Measurements from ENCODE around the gene MARCKS.
A peak's percentile ranks its signal among the peaks of the same experiment; 100 is the strongest.

MARCKS gene

GRCh38 chr6:113876695-113877094 lies 19.6 kb downstream of the MARCKS start:
- no peak overlapping the region for H4K91ac ChIP-seq (ENCODE audit: low read depth, low read length)

DNA sequence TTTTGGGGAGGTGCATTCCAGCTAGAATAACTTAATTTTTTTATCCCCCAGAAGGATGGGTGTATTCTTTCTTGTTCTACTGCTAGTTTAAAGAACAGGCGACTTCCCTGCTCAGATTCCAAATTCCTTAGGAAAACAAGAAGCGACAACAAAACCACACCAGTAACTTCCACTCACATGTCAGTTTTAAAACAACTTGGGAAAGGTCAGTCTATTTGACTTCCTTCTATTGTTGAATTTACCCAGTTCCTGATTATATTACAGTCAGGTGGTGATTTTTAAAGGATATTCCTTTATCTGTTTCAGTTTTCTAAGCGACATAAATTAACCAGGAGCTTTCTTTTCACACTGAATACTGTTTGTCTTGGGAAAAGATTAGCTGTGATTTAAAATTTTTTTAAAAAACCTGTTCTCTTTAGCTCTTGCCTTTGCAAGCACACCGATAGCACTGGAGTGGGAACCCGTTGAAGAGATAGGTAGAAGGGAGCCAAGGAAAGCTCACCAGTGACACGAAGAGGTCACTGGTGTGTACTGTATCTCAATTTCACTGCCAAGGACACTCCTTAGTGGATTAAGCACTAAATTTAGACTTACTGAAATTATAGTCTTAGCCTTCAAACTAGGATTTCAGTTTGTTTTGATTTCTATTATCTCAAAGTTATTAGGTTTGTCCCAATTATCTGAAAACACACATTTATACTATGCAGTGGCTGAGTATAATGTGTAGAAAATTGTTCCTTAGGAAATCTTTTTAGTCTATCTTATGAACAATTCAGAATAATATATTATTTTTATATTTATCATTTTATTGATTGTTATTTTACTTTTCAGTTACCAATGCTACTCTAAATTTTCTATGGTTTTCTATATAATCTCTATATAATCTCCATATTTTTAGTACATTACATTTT lies 22.3 kb downstream of the MARCKS start:
- Histone ChIP-seq H3K4me1 (ENCODE audit: control insufficient read depth in 1 of 2, insufficient read depth in 2 of 2, low read length in 2 of 2) (peaks cover 0 to 4% of the 10 kb centered on the region in 2 experiments), H3K27me3 (ENCODE audit: insufficient read depth, low read length) (no peaks in the 10 kb centered on the region), H3K23ac (ENCODE audit: low read length) (no peak overlapping the region), H3K14ac (ENCODE audit: low read length) (no peak overlapping the region), H2AK5ac (ENCODE audit: low read length) (no peak overlapping the region), H2BK12ac (ENCODE audit: low read length) (no peak overlapping the region), H3K79me2 (ENCODE audit: control insufficient read depth, insufficient read depth, low read length, poor library complexity) (no peaks in the 10 kb centered on the region), H3K9me3 (ENCODE audit: insufficient read depth, low read depth, low read length) (no peaks in the 10 kb centered on the region), H3K36me3 (ENCODE audit: control insufficient read depth in 1 of 2, insufficient read depth in 2 of 2, low read length in 2 of 2) (no peaks in the 10 kb centered on the region), H4K8ac (ENCODE audit: low read depth, low read length) (no peak overlapping the region), H3K4ac (ENCODE audit: low read depth, low read length) (no peak overlapping the region), H3K4me3 (ENCODE audit: low read depth, low read length) (no peak overlapping the region), H3K79me1 (ENCODE audit: low read length) (peaks cover 5% of the 10 kb centered on the region), H2BK120ac (ENCODE audit: insufficient read depth, low read length, poor library complexity) (no peak overlapping the region), H3K4me2 (ENCODE audit: low read length) (no peak overlapping the region), H3K18ac (ENCODE audit: low read length) (no peak overlapping the region), H2BK5ac (ENCODE audit: low read depth, low read length, poor library complexity) (no peak overlapping the region), H3K9ac (ENCODE audit: low read length) (no peak overlapping the region), H2AFZ (ENCODE audit: insufficient read depth, low read length, poor library complexity) (no peak overlapping the region), H4K91ac (ENCODE audit: low read depth, low read length) (no peak overlapping the region), H3K27ac (ENCODE audit: low read depth, low read length) (peak overlapping the region; percentile 53), H4K12ac (ENCODE audit: low read depth, low read length) (no peak overlapping the region)
- WGBS (ENCODE audit: extremely low coverage, insufficient coverage, insufficient read length), result no CpG with 5 or more reads among the region's 6 CpGs
- peak; percentile 44 to 69 for DNase-seq

More at GRCh38 chr6:113876695-113877094, 19.6 kb downstream of the MARCKS start:
- no peaks in the 10 kb centered on the region for H3K79me2 ChIP-seq (ENCODE audit: control insufficient read depth, insufficient read depth, low read length, poor library complexity)
- no peak overlapping the region for H3K4me3 ChIP-seq (ENCODE audit: low read depth, low read length)
- no peaks in the 10 kb centered on the region for H3K27me3 ChIP-seq (ENCODE audit: insufficient read depth, low read length)
- no peak overlapping the region for H3K4me2 ChIP-seq (ENCODE audit: low read length)
- H3K9ac ChIP-seq (ENCODE audit: low read length), result no peak overlapping the region
- no peak overlapping the region for H2AFZ ChIP-seq (ENCODE audit: insufficient read depth, low read length, poor library complexity)
- no CpG with 5 or more reads among the region's 1 CpG for WGBS (ENCODE audit: extremely low coverage, insufficient coverage, insufficient read length)
- H2AK5ac ChIP-seq (ENCODE audit: low read length), result no peak overlapping the region
- no peak for DNase-seq
- H2BK12ac ChIP-seq (ENCODE audit: low read length), result peak overlapping the region; percentile 46
- no peaks in the 10 kb centered on the region for H3K9me3 ChIP-seq (ENCODE audit: insufficient read depth, low read depth, low read length)
- H3K18ac ChIP-seq (ENCODE audit: low read length), result no peak overlapping the region
- peaks cover 5% of the 10 kb centered on the region for H3K79me1 ChIP-seq (ENCODE audit: low read length)
- H4K12ac ChIP-seq (ENCODE audit: low read depth, low read length), result no peak overlapping the region
- H3K4ac ChIP-seq (ENCODE audit: low read depth, low read length), result no peak overlapping the region
- no peak overlapping the region for H3K14ac ChIP-seq (ENCODE audit: low read length)
- H2BK120ac ChIP-seq (ENCODE audit: insufficient read depth, low read length, poor library complexity), result peak overlapping the region; percentile 1
- no peaks in the 10 kb centered on the region for H3K36me3 ChIP-seq (ENCODE audit: control insufficient read depth in 1 of 2, insufficient read depth in 2 of 2, low read length in 2 of 2)
- H2BK5ac ChIP-seq (ENCODE audit: low read depth, low read length, poor library complexity), result no peak overlapping the region
- H4K8ac ChIP-seq (ENCODE audit: low read depth, low read length), result no peak overlapping the region
- no peak overlapping the region for H3K23ac ChIP-seq (ENCODE audit: low read length)
- no peak overlapping the region for H3K27ac ChIP-seq (ENCODE audit: low read depth, low read length)
- H3K4me1 ChIP-seq (ENCODE audit: control insufficient read depth in 1 of 2, insufficient read depth in 2 of 2, low read length in 2 of 2), result peaks cover 0 to 4% of the 10 kb centered on the region in 2 experiments

DNA sequence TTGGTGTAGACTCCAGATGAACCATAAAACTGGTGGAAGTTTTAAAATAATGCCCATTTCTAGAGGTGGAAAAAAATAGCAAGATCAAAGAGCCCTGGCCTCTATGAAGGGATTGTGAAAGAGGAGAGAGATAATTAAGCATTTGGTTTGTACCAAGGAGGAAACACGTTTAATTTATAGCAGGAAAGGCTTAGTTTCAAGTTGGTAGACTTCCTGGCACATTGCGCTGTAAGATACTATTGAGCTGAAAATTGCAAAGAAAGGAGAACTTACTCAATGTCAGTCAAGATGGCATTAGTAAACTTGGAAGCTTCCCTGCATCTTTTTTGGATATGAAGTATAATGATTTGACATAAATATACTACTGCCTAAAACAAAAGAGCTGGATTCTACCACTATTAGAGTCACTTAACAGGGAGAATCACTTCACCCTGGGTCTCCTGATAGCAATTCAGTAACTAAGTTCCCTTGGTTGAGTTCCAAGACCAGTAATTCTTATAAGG lies 24.4 kb downstream of the MARCKS start:
- Histone ChIP-seq H3K27ac (ENCODE audit: low read depth, low read length) (no peak overlapping the region), H4K12ac (ENCODE audit: low read depth, low read length) (no peak overlapping the region), H4K91ac (ENCODE audit: low read depth, low read length) (no peak overlapping the region), H2BK12ac (ENCODE audit: low read length) (no peak overlapping the region), H2AK5ac (ENCODE audit: low read length) (no peak overlapping the region), H3K4ac (ENCODE audit: low read depth, low read length) (no peak overlapping the region), H2BK120ac (ENCODE audit: insufficient read depth, low read length, poor library complexity) (no peak overlapping the region), H3K79me1 (ENCODE audit: low read length) (peaks cover 5% of the 10 kb centered on the region), H2AFZ (ENCODE audit: insufficient read depth, low read length, poor library complexity) (no peak overlapping the region), H3K4me1 (ENCODE audit: control insufficient read depth in 1 of 2, insufficient read depth in 2 of 2, low read length in 2 of 2) (peaks cover 0 to 3% of the 10 kb centered on the region in 2 experiments), H2BK5ac (ENCODE audit: low read depth, low read length, poor library complexity) (no peak overlapping the region), H3K4me3 (ENCODE audit: low read depth, low read length) (no peak overlapping the region), H3K9ac (ENCODE audit: low read length) (no peak overlapping the region), H3K79me2 (ENCODE audit: control insufficient read depth, insufficient read depth, low read length, poor library complexity) (no peaks in the 10 kb centered on the region), H3K36me3 (ENCODE audit: control insufficient read depth in 1 of 2, insufficient read depth in 2 of 2, low read length in 2 of 2) (no peaks in the 10 kb centered on the region), H3K9me3 (ENCODE audit: insufficient read depth, low read depth, low read length) (no peaks in the 10 kb centered on the region), H3K18ac (ENCODE audit: low read length) (no peak overlapping the region), H3K23ac (ENCODE audit: low read length) (no peak overlapping the region), H3K14ac (ENCODE audit: low read length) (no peak overlapping the region), H4K8ac (ENCODE audit: low read depth, low read length) (no peak overlapping the region), H3K4me2 (ENCODE audit: low read length) (no peak overlapping the region), H3K27me3 (ENCODE audit: insufficient read depth, low read length) (no peaks in the 10 kb centered on the region)
- no peak for DNase-seq
- no CpG with 5 or more reads among the region's 2 CpGs for WGBS (ENCODE audit: extremely low coverage, insufficient coverage, insufficient read length)

DNA sequence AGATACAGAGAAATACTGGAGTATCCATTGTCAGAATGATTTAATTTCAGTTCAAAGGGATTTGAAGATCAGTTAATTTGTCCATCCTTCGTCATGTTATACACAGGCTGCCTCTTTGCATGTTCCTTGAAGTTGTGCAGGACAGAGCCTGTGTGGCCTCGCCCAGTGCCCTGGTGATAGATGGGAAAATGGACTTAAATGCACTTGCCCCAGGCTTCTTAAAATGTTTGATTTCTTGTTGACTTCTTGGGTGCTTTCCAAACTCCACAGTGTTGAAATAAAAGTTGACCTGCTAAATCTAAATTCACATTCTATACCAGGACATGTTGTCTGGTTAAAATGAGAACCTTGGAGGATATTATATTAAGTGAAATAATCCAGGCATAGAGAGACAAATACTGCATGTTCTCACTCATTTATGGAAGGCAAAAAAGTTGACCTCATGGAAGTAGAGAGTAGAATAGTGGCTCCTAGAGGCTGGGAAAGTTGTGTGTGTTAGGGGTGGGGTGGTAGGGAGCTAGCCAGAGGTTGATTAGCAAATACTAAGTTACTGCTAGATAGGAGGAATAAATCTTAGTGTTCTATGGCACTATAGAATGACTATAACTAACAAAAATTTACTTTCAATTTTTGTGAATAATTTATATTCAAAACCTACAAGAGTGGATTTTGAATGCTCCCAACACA lies 25.3 kb downstream of the MARCKS start:
- no CpG with 5 or more reads among the region's 2 CpGs for WGBS (ENCODE audit: extremely low coverage, insufficient coverage, insufficient read length)
- no peak overlapping the region for H2AK5ac ChIP-seq (ENCODE audit: low read length)
- H3K27me3 ChIP-seq (ENCODE audit: insufficient read depth, low read length), result no peaks in the 10 kb centered on the region
- no peak overlapping the region for H3K18ac ChIP-seq (ENCODE audit: low read length)
- H3K36me3 ChIP-seq (ENCODE audit: control insufficient read depth in 1 of 2, insufficient read depth in 2 of 2, low read length in 2 of 2), result no peaks in the 10 kb centered on the region
- DNase-seq, result no peak
- H3K4me2 ChIP-seq (ENCODE audit: low read length), result no peak overlapping the region
- H3K9ac ChIP-seq (ENCODE audit: low read length), result peak overlapping the region; percentile 66
- H3K4ac ChIP-seq (ENCODE audit: low read depth, low read length), result no peak overlapping the region
- H2BK5ac ChIP-seq (ENCODE audit: low read depth, low read length, poor library complexity), result no peak overlapping the region
- no peak overlapping the region for H3K27ac ChIP-seq (ENCODE audit: low read depth, low read length)
- no peak overlapping the region for H4K91ac ChIP-seq (ENCODE audit: low read depth, low read length)
- no peak overlapping the region for H4K12ac ChIP-seq (ENCODE audit: low read depth, low read length)
- peaks cover 0 to 3% of the 10 kb centered on the region in 2 experiments for H3K4me1 ChIP-seq (ENCODE audit: control insufficient read depth in 1 of 2, insufficient read depth in 2 of 2, low read length in 2 of 2)
- H3K79me2 ChIP-seq (ENCODE audit: control insufficient read depth, insufficient read depth, low read length, poor library complexity), result no peaks in the 10 kb centered on the region
- H2AFZ ChIP-seq (ENCODE audit: insufficient read depth, low read length, poor library complexity), result no peak overlapping the region
- H3K23ac ChIP-seq (ENCODE audit: low read length), result no peak overlapping the region
- no peak overlapping the region for H2BK120ac ChIP-seq (ENCODE audit: insufficient read depth, low read length, poor library complexity)
- H4K8ac ChIP-seq (ENCODE audit: low read depth, low read length), result no peak overlapping the region
- H3K4me3 ChIP-seq (ENCODE audit: low read depth, low read length), result no peak overlapping the region
- no peak overlapping the region for H3K14ac ChIP-seq (ENCODE audit: low read length)
- no peak overlapping the region for H2BK12ac ChIP-seq (ENCODE audit: low read length)
- no peaks in the 10 kb centered on the region for H3K9me3 ChIP-seq (ENCODE audit: insufficient read depth, low read depth, low read length)
- peaks cover 5% of the 10 kb centered on the region for H3K79me1 ChIP-seq (ENCODE audit: low read length)

Data from trophoblast cell (in vitro differentiated cells and primary cell).